Neural crest cell (in vitro differentiated cells): ENCODE data around the gene BNIP5. TPM values are rescaled to one million over a fixed set of nuclear protein-coding genes. Genes with fewer than 3 reads are reported as not detected.

Experiments
- DNase-seq: peaks from one replicate; pipeline ENCODE4 v3.0.0; 2021; ENCODE audit warnings: low read depth, mixed read lengths, low spot score
- H3K27ac Mint-ChIP-seq: one replicate; pipeline ENCODE4 v1.8.0; 2021; ENCODE audit warnings: mild to moderate bottlenecking, mixed read lengths; ENCODE audit not compliant: unreplicated experiment
- H3K27me3 Mint-ChIP-seq: 2 replicates; pipeline ENCODE4 v1.8.0; 2021; ENCODE audit warnings: low read depth, mild to moderate bottlenecking, mixed read lengths
- H3K36me3 Mint-ChIP-seq: 2 replicates; pipeline ENCODE4 v1.8.0; 2021; ENCODE audit warnings: low read depth, mild to moderate bottlenecking, mixed read lengths
- H3K4me1 Mint-ChIP-seq: 2 replicates; pipeline ENCODE4 v1.8.0; 2021; ENCODE audit warnings: mixed read lengths
- H3K4me3 Mint-ChIP-seq: one replicate; pipeline ENCODE4 v1.8.0; 2021; ENCODE audit warnings: mild to moderate bottlenecking, mixed read lengths
- H3K9me3 Mint-ChIP-seq: 2 replicates; pipeline ENCODE4 v1.8.0; 2021; ENCODE audit warnings: mixed read lengths
- total RNA-seq: library from RNA; stranded (reverse); gene quantifications from 2 replicates; pipeline ENCODE4 v1.2.1, GENCODE V29; 2021
- TF ChIP-seq, protein P1 (sequence below): fragments of 200-600 bp; sonication (generic); conservative IDR thresholded peaks from 2 replicates; pipeline ENCODE4 v1.5.0; 2021; ENCODE audit warnings: antibody characterized with exemption, mild to moderate bottlenecking

BNIP5 gene
- total RNA-seq, 1 donor from 2014 or later: not detected

DNA sequence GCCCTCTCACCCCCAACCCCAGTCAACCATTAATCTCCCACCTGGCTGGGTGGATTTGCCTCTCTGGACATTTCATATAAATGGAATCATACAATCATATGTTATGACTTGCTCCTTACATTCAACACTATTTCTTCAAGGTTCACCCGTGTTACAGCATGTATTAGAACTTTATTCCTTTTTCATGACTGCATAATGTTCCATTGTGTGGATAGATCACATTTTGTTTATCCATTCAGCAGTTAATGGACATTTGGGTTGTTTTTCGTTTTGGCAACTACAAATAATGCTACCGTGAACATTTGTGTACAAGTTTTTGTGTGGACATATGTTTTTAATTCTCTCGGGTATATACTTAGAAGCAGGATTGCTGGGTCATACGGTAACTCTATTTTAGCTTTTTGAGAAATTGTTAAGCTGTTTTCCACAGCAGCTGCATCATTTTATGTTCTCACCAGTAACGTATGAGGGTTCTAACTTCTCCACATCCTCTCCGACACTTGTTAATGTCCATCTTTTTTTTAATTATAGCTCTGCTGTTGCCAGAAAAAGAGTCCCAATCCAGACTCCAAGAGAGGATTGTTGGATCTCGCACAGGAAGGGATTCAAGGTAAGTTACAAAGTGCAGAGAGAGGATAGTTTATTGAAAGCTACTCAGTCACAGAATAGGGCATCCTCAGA, 15.9 kb upstream of the BNIP5 start:
- H3K9me3 Mint-ChIP-seq: peaks cover 7% of the 10 kb centered on the region
- TF ChIP-seq, protein P1, sequence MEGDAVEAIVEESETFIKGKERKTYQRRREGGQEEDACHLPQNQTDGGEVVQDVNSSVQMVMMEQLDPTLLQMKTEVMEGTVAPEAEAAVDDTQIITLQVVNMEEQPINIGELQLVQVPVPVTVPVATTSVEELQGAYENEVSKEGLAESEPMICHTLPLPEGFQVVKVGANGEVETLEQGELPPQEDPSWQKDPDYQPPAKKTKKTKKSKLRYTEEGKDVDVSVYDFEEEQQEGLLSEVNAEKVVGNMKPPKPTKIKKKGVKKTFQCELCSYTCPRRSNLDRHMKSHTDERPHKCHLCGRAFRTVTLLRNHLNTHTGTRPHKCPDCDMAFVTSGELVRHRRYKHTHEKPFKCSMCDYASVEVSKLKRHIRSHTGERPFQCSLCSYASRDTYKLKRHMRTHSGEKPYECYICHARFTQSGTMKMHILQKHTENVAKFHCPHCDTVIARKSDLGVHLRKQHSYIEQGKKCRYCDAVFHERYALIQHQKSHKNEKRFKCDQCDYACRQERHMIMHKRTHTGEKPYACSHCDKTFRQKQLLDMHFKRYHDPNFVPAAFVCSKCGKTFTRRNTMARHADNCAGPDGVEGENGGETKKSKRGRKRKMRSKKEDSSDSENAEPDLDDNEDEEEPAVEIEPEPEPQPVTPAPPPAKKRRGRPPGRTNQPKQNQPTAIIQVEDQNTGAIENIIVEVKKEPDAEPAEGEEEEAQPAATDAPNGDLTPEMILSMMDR: no peak
- H3K4me1 Mint-ChIP-seq: peaks cover 13% of the 10 kb centered on the region
- DNase-seq: no peak
- H3K27ac Mint-ChIP-seq: no peak overlapping the region
- H3K36me3 Mint-ChIP-seq: no peaks in the 10 kb centered on the region
- H3K27me3 Mint-ChIP-seq: peaks cover 3% of the 10 kb centered on the region
- no peak overlapping the region for H3K4me3 Mint-ChIP-seq

DNA sequence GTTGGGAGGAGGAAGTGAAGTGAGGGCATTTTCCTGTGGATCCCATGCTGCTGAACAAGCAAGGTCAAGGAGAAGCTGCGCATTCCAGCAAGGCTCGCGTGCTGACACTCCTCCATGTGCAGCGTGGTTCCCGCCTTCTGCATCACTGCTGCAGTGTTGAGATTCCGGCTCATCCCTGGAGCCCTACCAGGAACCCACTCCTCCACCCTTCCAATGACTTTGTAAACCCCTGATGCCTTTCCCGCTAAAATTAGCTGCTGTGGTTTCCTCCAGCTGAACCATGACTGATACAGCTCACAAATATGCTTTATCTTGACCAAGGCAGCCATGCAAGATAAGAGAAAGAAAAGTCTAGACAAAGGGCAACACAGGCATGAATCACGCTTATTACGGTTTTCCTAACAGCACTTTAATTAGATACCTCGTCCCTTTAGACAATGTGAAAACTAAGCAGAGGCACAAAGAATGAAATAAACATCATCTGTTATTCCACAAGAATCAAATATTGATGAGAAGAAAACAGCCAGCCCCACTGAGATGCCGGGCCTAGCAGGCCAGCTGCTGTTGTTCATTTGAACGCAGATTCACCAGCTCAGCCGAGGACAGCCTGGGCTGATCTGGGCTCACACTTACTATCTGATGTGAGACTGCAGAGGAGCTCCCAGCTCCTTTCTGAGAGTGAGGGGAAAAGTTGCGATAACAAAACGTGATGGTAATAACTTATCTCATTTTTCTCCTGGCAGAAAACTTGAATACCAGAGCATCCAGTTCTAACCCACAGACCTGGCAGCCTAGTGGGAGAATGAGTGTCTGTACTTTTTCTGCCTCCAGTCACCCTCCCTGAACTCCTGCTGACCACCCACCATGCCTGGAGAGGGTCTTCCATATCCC, 14.2 kb upstream of the BNIP5 start:
- TF ChIP-seq, protein P1: no peak
- no peaks in the 10 kb centered on the region for H3K36me3 Mint-ChIP-seq
- peaks cover 7% of the 10 kb centered on the region for H3K9me3 Mint-ChIP-seq
- H3K4me1 Mint-ChIP-seq: peaks cover 10% of the 10 kb centered on the region
- no peak overlapping the region for H3K27ac Mint-ChIP-seq
- no peak overlapping the region for H3K4me3 Mint-ChIP-seq
- peaks cover 3% of the 10 kb centered on the region for H3K27me3 Mint-ChIP-seq
- DNase-seq: no peak

DNA sequence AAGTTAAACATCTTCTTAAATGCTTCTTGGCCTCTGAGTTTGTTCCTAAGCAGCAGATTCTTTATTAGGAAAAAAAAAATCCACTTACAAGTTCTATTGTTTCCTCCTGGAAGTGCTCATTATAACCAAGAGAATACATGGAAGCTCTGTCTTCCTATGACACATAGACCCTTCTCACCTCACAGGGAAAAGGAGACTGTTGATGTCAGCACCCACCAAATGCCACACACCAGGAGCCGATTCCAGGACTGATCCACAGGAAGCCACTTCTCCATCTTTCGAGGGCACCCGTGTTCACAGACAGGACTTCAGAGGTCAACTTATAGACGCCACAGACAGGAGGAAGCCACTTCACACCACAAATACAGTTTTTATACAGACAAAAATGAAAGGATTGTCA, 13.4 kb upstream of the BNIP5 start:
- Mint-ChIP-seq H3K36me3 (no peaks in the 10 kb centered on the region), H3K9me3 (peaks cover 7% of the 10 kb centered on the region), H3K27ac (no peak overlapping the region), H3K27me3 (peaks cover 3% of the 10 kb centered on the region), H3K4me3 (no peak overlapping the region), H3K4me1 (peaks cover 10% of the 10 kb centered on the region)
- TF ChIP-seq, protein P1: no peak
- DNase-seq: no peak

DNA sequence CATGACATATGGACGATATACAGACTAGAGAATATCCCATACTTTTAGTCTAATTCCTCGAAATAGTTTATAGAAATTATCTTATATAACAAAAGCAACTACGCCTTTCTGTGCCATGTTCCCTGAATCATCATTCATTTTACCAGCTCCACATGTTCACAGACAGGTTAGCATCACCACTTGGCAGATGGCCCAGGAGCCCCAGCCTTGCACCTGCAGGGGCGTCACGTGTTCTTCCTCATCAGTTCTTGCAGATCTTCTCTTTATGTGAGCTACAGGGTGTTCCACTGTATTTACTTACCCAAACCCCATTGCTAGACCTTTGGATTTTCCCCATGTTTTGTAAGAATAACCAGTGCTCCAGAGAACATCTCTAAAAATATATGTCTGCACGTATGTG, 12.6 kb upstream of the BNIP5 start:
- no peak for DNase-seq
- no peak overlapping the region for H3K27ac Mint-ChIP-seq
- H3K27me3 Mint-ChIP-seq: peaks cover 3% of the 10 kb centered on the region
- H3K4me1 Mint-ChIP-seq: peaks cover 10% of the 10 kb centered on the region
- H3K36me3 Mint-ChIP-seq: no peaks in the 10 kb centered on the region
- TF ChIP-seq, protein P1: no peak
- H3K9me3 Mint-ChIP-seq: peaks cover 7% of the 10 kb centered on the region
- H3K4me3 Mint-ChIP-seq: no peak overlapping the region

DNA sequence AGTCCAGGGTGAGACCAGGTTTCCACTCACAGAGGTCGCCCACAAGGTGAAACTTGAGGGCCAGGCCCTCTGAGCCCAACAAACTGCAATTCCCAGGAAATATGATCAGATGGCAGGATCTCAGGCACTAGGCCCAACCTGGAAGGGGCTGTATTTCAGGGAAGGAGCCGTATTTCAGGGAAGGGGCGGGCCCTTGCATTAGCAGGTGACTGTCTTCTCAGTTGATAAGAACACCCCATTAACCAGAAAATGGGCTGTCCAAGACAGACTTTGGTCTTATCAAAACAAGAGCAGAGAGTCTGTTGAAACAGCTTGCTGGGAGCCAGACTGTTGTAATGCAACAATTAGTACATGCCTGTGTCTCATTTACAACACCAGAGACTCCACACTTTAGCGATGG, 10.9 kb upstream of the BNIP5 start:
- Mint-ChIP-seq H3K4me3 (no peak overlapping the region), H3K9me3 (peaks cover under 1% of the 10 kb centered on the region), H3K27ac (no peak overlapping the region), H3K27me3 (no peaks in the 10 kb centered on the region), H3K36me3 (no peaks in the 10 kb centered on the region), H3K4me1 (peaks cover 10% of the 10 kb centered on the region)
- TF ChIP-seq, protein P1: no peak
- no peak for DNase-seq
